ENCODE results near the gene PI4KA. TPM values are rescaled to one million over a fixed set of nuclear protein-coding genes. Genes with fewer than 3 reads are reported as not detected.
"Not testable (repeated sequence)": the region's sequence is repeated elsewhere in the genome, so short reads cannot be mapped to it uniquely, and the experiment has no call there.

Gene PI4KA
- 100 to 1,000 TPM; 103 to 113 TPM for total RNA-seq

DNA sequence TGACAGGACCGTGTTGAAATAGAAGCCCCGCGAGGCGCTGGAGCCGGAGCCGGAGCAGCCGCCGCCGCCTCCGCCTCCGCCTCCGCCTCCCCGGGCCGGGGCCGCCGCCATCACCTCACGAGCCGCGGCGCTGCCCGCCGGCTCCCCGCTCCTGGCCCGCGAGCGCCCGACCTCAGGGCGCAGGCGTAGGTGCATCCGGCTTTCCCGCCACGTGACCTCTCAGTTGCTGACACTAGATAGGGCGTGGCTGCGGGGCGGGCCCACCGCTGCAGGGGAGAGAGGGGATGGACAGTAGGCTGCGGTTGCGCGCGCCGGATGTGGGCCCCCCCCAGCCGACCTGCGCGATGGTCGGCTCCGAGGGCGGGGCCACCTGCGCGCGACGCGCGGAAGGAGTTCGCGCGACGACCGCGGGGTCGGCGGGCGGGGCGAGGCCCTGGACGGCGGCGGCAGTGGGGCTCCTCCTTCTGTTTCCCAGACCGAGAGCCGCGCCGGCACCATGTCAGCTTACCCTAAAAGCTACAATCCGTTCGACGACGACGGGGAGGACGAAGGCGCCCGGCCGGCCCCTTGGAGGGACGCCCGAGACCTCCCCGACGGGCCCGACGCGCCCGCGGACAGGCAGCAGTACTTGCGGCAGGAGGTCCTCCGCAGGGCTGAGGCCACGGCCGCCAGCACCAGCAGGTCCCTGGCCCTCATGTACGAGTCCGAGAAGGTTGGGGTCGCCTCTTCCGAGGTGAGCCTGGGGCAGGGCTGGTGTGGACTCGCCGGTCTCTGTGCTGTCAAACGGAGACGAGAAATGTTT, at the start of gene PI4KA, which contains the start of gene SNAP29:
Gene PI4KA (minus strand): TSS at position 197 of the 802 bp plus-strand sequence. CDS start 86 bp downstream, at position 111.
Gene SNAP29 (plus strand): TSS at position 393 of the 802 bp plus-strand sequence. CDS start 104 bp downstream, at position 497.
- ChIA-PET CTCF (no interaction called here), POLR2A (no interaction called here)
- no peaks in the 10 kb centered on the region for H3K9me3 Mint-ChIP-seq
- peak within 1 kb of the TSS; percentile 80 for H3K4me3 Mint-ChIP-seq
- H3K36me3 Mint-ChIP-seq (ENCODE audit: low read depth), result peaks cover 12% of the 10 kb centered on the region
- peak; percentile 98 for DNase-seq
- H3K4me1 Mint-ChIP-seq, result peaks cover 52% of the 10 kb centered on the region
- no peaks in the 10 kb centered on the region for H3K27me3 Mint-ChIP-seq
- H3K27ac Mint-ChIP-seq, result peak within 1 kb of the TSS; percentile 92

- POLR2A ChIA-PET, result no interaction called here
- no peak overlapping the region for H3K4me3 Mint-ChIP-seq
- H3K36me3 Mint-ChIP-seq (ENCODE audit: low read depth), result no peaks in the 10 kb centered on the region
- peaks cover 8% of the 10 kb centered on the region for H3K4me1 Mint-ChIP-seq
- CTCF ChIA-PET, result interaction anchor here (0.6 to 3.8 kb wide), 3 partner anchors 10 to 701 kb away, joined by 3 to 22 read pairs (median 4); partner anchors contain the start of gene CRKL
- no peaks in the 10 kb centered on the region for H3K9me3 Mint-ChIP-seq
- H3K27ac Mint-ChIP-seq, result no peak overlapping the region
- peaks cover 11% of the 10 kb centered on the region for H3K27me3 Mint-ChIP-seq
- DNase-seq, result no peak
These were observed 47.8 kb upstream of the PI4KA start for GRCh38 chr22:20906387-20906767.

DNA sequence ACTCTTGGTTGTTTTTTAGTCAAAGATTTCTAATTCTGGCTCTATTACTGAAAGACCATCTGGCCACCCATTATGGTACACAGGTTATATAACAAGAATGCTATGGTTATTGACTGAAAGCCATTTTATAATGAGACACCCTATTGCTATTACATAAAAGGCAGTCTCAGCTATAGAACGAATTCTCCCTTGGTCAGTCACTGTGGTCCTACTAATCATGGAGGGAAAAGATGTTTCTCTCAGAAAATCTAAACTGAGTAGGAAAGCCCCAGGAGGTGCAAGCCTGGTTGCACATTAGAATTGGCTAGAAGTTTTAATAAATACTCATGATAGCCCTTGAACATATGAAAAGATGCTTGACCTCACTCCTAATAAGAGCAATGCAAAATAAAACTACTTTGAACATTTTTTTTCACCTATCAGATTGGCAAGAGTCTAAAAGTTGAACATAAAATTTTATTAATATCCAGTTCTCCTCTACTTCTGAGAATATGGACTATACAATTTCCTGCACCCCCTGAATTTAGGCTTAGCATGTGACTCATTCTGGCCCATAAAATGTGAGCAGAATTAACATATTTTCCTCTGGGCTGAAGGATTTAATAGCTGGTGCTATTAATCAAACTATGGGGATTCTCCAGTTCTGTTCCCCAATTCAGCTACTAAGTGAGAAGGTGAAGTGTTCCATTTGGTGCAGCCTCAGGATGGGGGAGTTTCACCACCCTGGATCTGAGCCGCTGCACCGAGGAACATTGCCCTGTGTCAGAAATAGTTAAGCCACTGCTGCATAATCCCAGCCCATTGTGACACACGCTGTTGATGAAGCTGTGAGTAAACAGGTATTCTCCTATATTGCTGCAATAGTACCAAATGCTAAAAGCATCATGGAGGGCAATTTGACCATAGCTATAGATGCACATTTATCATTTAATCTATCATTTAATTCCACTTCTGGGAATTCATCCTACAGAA, 47.1 kb upstream of the PI4KA start:
- ChIA-PET POLR2A (no interaction called here), CTCF (interaction anchor here (3.8 kb wide), 1 partner anchor 11 kb away, joined by 22 read pairs; the partner anchor contains the start of gene CRKL)
- Mint-ChIP-seq H3K4me3 (no peak overlapping the region), H3K4me1 (peaks cover 8% of the 10 kb centered on the region), H3K36me3 (ENCODE audit: low read depth) (no peaks in the 10 kb centered on the region), H3K27ac (no peak overlapping the region), H3K27me3 (peaks cover 11% of the 10 kb centered on the region), H3K9me3 (no peaks in the 10 kb centered on the region)
- DNase-seq, result no peak

- no peaks in the 10 kb centered on the region for H3K9me3 Mint-ChIP-seq
- H3K27ac Mint-ChIP-seq, result no peak overlapping the region
- no peak for DNase-seq
- peaks cover 11% of the 10 kb centered on the region for H3K27me3 Mint-ChIP-seq
- ChIA-PET POLR2A (no interaction called here), CTCF (interaction anchor here (0.6 to 3.8 kb wide), 2 partner anchors 11 to 1027 kb away, joined by 4 to 22 read pairs; partner anchors contain the start of gene CRKL)
- no peaks in the 10 kb centered on the region for H3K36me3 Mint-ChIP-seq (ENCODE audit: low read depth)
- no peak overlapping the region for H3K4me3 Mint-ChIP-seq
- H3K4me1 Mint-ChIP-seq, result peaks cover 7% of the 10 kb centered on the region
These were observed 46.4 kb upstream of the PI4KA start for GRCh38 chr22:20904980-20905355.

DNA sequence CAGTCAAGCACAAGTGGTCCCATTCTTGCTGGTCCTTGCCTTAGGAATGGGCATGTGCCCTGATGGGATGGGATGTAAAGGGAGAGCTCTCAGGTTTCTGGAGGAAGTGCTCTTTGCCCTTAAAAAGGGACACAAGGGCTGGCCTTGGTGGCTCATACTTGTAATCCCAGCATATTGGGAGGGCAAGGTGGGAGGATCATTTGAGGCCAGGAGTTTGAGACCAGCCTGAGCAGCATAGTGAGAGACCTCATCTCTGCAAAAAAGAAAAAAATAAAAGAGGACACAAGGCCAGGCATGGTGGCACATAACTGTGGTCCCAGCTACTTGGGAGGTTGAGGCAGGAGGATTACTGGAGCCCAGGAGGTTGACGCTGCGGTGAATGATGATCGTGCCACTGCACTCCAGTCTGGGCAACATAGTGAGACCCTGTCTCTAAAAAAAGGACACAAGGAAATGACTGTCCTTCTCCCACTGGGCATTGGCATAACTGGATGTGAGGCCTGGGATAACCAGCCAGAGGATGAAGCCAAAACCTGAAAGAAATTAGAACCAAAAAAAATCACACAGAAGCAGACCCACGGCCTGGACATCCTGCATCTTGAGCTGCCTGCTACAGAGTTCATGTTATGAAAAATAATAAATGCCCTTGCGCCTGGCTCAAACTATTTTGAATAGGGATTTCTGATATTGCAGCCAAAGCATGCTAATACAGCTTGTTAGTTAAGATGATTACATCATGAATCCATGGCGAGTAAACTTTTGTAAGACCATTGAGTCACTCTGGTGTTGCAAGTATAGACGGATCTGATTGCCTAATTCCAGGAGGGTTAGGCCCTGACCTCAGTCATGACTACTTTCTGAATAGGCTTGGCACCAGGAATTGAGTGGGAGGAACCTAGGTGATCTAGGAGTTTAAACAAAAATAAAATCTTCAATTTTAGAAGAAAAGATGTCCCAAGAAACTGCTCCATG, 45.7 kb upstream of the PI4KA start:
- ChIA-PET POLR2A (no interaction called here), CTCF (interaction anchor here (0.6 to 3.8 kb wide), 2 partner anchors 12 to 1027 kb away, joined by 4 to 22 read pairs; partner anchors contain the start of gene CRKL)
- no peaks in the 10 kb centered on the region for H3K9me3 Mint-ChIP-seq
- no peaks in the 10 kb centered on the region for H3K36me3 Mint-ChIP-seq (ENCODE audit: low read depth)
- H3K4me3 Mint-ChIP-seq, result no peak overlapping the region
- peaks cover 5% of the 10 kb centered on the region for H3K4me1 Mint-ChIP-seq
- no peak overlapping the region for H3K27ac Mint-ChIP-seq
- peaks cover 11% of the 10 kb centered on the region for H3K27me3 Mint-ChIP-seq
- no peak for DNase-seq

- H3K36me3 Mint-ChIP-seq (ENCODE audit: low read depth), result no peaks in the 10 kb centered on the region
- peak overlapping the region; percentile 64 for H3K27ac Mint-ChIP-seq
- H3K27me3 Mint-ChIP-seq, result peaks cover 11% of the 10 kb centered on the region
- ChIA-PET CTCF (interaction anchor here (0.7 to 3.8 kb wide), 3 partner anchors 10 to 17 kb away, joined by 3 to 22 read pairs (median 3); partner anchors contain the start of gene CRKL), POLR2A (no interaction called here)
- no peaks in the 10 kb centered on the region for H3K9me3 Mint-ChIP-seq
- no peak overlapping the region for H3K4me3 Mint-ChIP-seq
- peaks cover 5% of the 10 kb centered on the region for H3K4me1 Mint-ChIP-seq
- DNase-seq, result no peak
These were observed 44.5 kb upstream of the PI4KA start for GRCh38 chr22:20903093-20903492.

DNA sequence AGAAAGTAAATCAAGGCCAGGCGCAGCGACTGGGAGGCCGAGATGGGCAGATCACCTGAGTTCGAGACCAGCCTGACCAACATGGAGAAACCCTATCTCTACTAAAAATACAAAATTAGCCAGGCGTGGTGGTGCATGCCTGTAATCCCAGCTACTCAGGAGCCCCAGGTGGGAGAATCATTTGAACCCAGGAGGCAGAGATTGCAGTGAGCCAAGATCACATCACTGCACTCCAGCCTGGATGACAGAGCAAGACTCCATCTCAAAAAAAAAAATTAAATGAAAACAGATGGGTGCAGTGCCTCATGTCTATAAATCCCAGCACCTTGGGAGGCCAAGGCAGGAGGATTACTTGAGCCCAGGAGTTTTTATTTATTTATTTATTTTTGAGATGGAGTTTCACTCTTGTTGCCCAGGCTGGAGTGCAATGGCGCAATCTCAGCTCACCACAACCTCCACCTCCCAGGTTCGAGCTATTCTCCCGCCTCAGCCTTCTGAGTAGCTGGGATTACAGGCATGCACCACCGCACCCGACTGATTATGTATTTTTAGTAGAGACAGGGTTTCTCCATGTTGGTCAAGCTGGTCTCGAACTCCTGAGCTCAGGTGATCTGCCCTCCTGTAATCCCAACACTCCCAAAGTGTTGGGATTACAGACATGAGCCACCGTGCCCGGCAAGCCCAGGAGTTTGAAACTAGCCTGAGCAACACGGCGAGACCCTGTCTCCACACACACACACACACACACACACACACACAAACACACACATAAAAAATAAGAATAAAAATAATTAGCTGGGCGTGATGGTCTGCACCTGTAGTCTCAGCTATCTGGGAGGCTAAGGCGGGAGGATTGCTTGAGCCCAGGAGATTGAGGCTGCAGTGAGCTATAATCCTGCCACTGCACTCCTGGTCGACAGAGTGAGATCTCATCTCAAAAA, 42.8 kb upstream of the PI4KA start:
- H3K4me1 Mint-ChIP-seq; H3K36me3 Mint-ChIP-seq (ENCODE audit: low read depth); DNase-seq; H3K27me3 Mint-ChIP-seq; H3K4me3 Mint-ChIP-seq; CTCF ChIA-PET; POLR2A ChIA-PET; H3K9me3 Mint-ChIP-seq; H3K27ac Mint-ChIP-seq: not testable (repeated sequence)

DNA sequence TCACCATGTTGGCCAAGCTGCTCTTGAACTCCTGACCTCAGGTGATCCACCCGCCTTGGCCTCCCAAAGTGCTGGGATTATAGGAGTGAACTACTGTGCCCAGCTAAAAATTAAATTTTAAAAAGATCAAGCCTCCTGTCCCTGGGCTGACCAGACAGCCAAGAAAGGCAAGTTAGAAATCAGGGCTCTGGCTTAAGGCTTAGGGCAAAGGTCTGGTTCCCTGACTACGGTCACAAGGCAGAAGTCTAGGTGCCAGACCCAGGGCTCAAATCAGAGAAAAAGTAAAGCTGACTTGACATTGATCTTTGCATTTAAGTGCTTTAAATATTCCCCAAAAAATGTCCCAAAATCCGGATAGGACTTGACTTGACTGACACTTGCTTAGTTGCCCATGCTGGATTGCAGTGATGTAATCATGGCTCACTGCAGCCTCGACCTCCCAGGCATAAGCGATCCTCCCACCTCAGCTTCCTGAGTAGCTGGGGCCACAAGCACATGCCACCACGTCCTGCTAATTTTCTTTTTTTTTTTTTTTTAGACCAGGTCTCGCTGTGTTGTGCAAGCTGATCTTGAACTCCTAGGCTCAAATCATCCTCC, 41.3 kb upstream of the PI4KA start:
- no peak overlapping the region for H3K4me3 Mint-ChIP-seq
- no peaks in the 10 kb centered on the region for H3K36me3 Mint-ChIP-seq (ENCODE audit: low read depth)
- ChIA-PET CTCF (interaction anchor here (2.0 kb wide), 1 partner anchor 17 kb away, joined by 4 read pairs; the partner anchor contains the start of gene CRKL), POLR2A (interaction anchor here (0.8 kb wide), 1 partner anchor 77 kb away, joined by 3 read pairs; no protein-coding TSS in a partner anchor)
- H3K27ac Mint-ChIP-seq, result no peak overlapping the region
- H3K9me3 Mint-ChIP-seq, result no peaks in the 10 kb centered on the region
- H3K4me1 Mint-ChIP-seq, result peaks cover 5% of the 10 kb centered on the region
- DNase-seq, result no peak
- H3K27me3 Mint-ChIP-seq, result peaks cover 5% of the 10 kb centered on the region

GRCh38 chr22:20897737-20898136, 39.1 kb upstream of the PI4KA start:
- H3K27me3 Mint-ChIP-seq; H3K4me3 Mint-ChIP-seq; H3K4me1 Mint-ChIP-seq; H3K27ac Mint-ChIP-seq; DNase-seq; H3K9me3 Mint-ChIP-seq; POLR2A ChIA-PET; H3K36me3 Mint-ChIP-seq (ENCODE audit: low read depth): not testable (repeated sequence)
- CTCF ChIA-PET, result interaction anchor here (0.6 to 1.4 kb wide), 2 partner anchors 21 to 183 kb away, joined by 3 to 4 read pairs; no protein-coding TSS in a partner anchor

DNA sequence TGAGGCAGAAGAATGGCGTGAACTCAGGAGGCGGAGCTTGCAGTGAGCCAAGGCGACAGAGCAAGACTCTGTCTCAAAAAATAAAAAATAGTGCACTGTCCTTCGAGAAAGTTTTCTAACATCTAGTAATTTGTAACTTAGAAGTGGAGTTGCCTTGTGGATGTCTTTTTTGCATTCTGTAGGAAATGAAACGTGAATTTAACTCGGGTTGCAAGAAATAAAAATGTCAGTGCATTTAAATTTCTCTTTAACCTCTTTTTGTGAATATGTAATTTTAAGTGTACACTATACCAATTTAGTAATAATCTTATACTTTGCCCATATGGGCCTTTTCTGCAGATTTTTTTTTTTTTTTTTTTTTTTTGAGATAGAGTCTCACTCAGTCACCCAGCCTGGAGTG, 32.4 kb upstream of the PI4KA start:
- H3K4me3 Mint-ChIP-seq, result no peak overlapping the region
- ChIA-PET POLR2A (no interaction called here), CTCF (interaction anchor here (2.2 kb wide), 1 partner anchor 26 kb away, joined by 8 read pairs; the partner anchor contains the start of gene CRKL)
- H3K36me3 Mint-ChIP-seq (ENCODE audit: low read depth), result peaks cover 19% of the 10 kb centered on the region
- H3K27me3 Mint-ChIP-seq, result peaks cover 2% of the 10 kb centered on the region
- H3K9me3 Mint-ChIP-seq, result no peaks in the 10 kb centered on the region
- no peak for DNase-seq
- no peak overlapping the region for H3K27ac Mint-ChIP-seq
- no peaks in the 10 kb centered on the region for H3K4me1 Mint-ChIP-seq
